Measurements from ENCODE around the gene KAT6B.

Gene KAT6B

GRCh38 chr10:74921744-74922143 is 95.3 kb downstream of the KAT6B start:
- no peak for DNase-seq (ENCODE audit: low read depth)

GRCh38 chr10:74922921-74923320 is 96.5 kb downstream of the KAT6B start:
- DNase-seq (ENCODE audit: low read depth) = no peak

- no peak for DNase-seq (ENCODE audit: low read depth)
These were observed 97.2 kb downstream of the KAT6B start for GRCh38 chr10:74923556-74923955.

GRCh38 chr10:74924251-74924963 is 98.0 kb downstream of the KAT6B start:
- DNase-seq (ENCODE audit: low read depth) = no peak

- no peak for DNase-seq (ENCODE audit: low read depth)
These were observed 98.9 kb downstream of the KAT6B start for GRCh38 chr10:74925291-74925690.

GRCh38 chr10:74925708-74926107 is 99.3 kb downstream of the KAT6B start:
- no peak for DNase-seq (ENCODE audit: low read depth)

GRCh38 chr10:74926791-74927585 is 100.6 kb downstream of the KAT6B start:
- DNase-seq (ENCODE audit: low read depth) = no peak

GRCh38 chr10:74927701-74928100 is 101.3 kb downstream of the KAT6B start:
- no peak for DNase-seq (ENCODE audit: low read depth)

GRCh38 chr10:74928742-74929191 is 102.4 kb downstream of the KAT6B start:
- no peak for DNase-seq (ENCODE audit: low read depth)

- no peak for DNase-seq (ENCODE audit: low read depth)
These were observed 102.8 kb downstream of the KAT6B start for GRCh38 chr10:74929197-74929596.

- no peak for DNase-seq (ENCODE audit: low read depth)
These were observed 104.6 kb downstream of the KAT6B start for GRCh38 chr10:74930965-74931364.

GRCh38 chr10:74932648-74933047 is 106.2 kb downstream of the KAT6B start:
- DNase-seq (ENCODE audit: low read depth) = no peak

GRCh38 chr10:74934100-74934812 is 107.9 kb downstream of the KAT6B start:
- no peak for DNase-seq (ENCODE audit: low read depth)

GRCh38 chr10:74936577-74937265 is 110.3 kb downstream of the KAT6B start:
- no peak for DNase-seq (ENCODE audit: low read depth)

- DNase-seq (ENCODE audit: low read depth) = no peak
These were observed 111.0 kb downstream of the KAT6B start for GRCh38 chr10:74937266-74937856.

GRCh38 chr10:74944205-74944604 is 117.8 kb downstream of the KAT6B start:
- DNase-seq (ENCODE audit: low read depth) = no peak

GRCh38 chr10:74947781-74948401 is 121.5 kb downstream of the KAT6B start:
- no peak for DNase-seq (ENCODE audit: low read depth)

GRCh38 chr10:74949034-74949832 is 122.8 kb downstream of the KAT6B start:
- no peak for DNase-seq (ENCODE audit: low read depth)

GRCh38 chr10:74949843-74950765 is 123.7 kb downstream of the KAT6B start:
- no peak for DNase-seq (ENCODE audit: low read depth)
